ENCODE results near the gene FGF18. TPM values are rescaled to one million over a fixed set of nuclear protein-coding genes. Genes with fewer than 3 reads are reported as not detected.

The FGF18 gene
- total and polyA plus RNA-seq, 2 experiments from 2014 or later: 1.00 to 7.2 TPM

DNA sequence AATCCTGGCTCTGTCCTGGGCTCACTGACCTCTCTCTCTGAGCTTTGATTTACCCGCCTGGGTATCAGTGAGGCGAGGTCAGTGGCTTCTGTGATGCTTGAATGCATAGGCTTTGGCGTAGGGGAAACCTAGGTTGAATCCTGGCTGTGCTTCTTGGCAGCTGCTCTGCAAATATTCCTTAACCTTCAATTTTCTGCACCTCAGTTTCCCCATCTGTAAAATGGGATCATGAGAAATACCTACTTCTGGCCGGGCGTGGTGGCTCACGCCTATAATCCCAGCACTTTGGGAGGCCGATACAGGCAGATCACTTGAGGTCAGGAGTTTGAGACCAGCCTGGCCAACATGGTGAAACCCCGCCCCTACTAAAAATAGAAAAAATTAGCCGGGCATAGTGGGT is 7.2 kb downstream of the FGF18 start:
- no peaks in the 10 kb centered on the region for H4K20me1 ChIP-seq (ENCODE audit: insufficient read depth, poor library complexity, severe bottlenecking)
- no peaks in the 10 kb centered on the region for H3K79me2 ChIP-seq
- peaks cover 6% of the 10 kb centered on the region for H3K27me3 ChIP-seq
- TF ChIP-seq EZH2 (IDR thresholded peaks at IDR 0.05; ENCODE audit: borderline replicate concordance) (no peak), EZH2phosphoT487 (IDR thresholded peaks at IDR 0.05; ENCODE audit: low read depth, severe bottlenecking, unreplicated experiment) (no peak)
- TF ChIP-seq, protein P1, sequence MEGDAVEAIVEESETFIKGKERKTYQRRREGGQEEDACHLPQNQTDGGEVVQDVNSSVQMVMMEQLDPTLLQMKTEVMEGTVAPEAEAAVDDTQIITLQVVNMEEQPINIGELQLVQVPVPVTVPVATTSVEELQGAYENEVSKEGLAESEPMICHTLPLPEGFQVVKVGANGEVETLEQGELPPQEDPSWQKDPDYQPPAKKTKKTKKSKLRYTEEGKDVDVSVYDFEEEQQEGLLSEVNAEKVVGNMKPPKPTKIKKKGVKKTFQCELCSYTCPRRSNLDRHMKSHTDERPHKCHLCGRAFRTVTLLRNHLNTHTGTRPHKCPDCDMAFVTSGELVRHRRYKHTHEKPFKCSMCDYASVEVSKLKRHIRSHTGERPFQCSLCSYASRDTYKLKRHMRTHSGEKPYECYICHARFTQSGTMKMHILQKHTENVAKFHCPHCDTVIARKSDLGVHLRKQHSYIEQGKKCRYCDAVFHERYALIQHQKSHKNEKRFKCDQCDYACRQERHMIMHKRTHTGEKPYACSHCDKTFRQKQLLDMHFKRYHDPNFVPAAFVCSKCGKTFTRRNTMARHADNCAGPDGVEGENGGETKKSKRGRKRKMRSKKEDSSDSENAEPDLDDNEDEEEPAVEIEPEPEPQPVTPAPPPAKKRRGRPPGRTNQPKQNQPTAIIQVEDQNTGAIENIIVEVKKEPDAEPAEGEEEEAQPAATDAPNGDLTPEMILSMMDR (IDR thresholded peaks at IDR 0.05; ENCODE audit: poor library complexity): no peak
- H3K27ac ChIP-seq: no peak overlapping the region
- no peak for DNase-seq (ENCODE audit: low spot score)
- no peaks in the 10 kb centered on the region for H3K9me3 ChIP-seq (ENCODE audit: low read depth)
- no peak overlapping the region for H3K4me2 ChIP-seq
- H3K4me1 ChIP-seq (ENCODE audit: insufficient read depth): no peaks in the 10 kb centered on the region
- H2AFZ ChIP-seq: no peak overlapping the region
- no peak overlapping the region for H3K4me3 ChIP-seq
- 99% methylated on average over 9 of the region's 9 CpGs for WGBS (ENCODE audit: low lambda C conversion rate, missing lambda C conversion rate)
- no peaks in the 10 kb centered on the region for H3K9me2 ChIP-seq (replicated peaks; ENCODE audit: insufficient read depth)
- H3K36me3 ChIP-seq (replicated peaks; ENCODE audit: insufficient read depth, low read depth): no peaks in the 10 kb centered on the region

DNA sequence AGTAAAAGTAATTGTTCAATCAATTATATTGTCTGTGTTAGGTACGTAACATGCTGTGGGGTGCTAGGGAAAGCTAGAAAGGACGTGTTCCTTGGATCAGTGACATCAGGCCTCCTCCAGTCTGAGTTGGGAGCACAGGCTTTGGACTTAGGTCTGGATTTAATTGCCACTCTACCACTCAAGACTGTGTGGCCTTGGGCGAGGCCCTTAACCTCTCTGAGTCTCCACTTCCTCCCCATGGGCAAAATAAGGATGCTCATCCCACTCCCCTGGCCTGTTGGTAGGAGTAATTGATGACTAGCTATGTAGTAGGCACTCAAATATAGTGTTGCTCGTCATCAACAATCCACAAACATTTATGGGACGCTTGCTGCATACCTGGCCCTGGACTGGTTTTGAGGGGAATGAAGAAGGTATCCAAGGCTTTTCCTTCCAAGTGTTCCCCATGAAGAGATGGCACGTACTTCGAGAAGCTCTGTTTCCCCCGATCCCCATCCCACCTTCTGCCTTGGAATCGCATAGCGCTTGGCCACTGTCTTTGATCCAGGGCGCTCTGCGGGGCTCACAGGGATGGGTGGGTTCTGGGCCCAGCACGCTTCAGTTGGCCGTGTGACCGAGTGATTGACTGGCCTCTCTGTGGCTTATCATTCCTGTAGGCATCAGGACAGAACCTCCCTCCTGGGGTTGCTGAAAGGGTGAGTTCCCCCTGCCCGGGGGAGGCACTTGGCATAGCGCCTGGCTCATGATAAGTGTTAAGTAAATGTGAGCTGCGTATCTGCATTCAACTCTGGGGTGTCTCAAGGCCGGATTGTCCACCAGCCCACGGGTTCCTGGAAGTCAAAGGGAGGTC is 8.1 kb downstream of the FGF18 start:
- no peak overlapping the region for H3K4me2 ChIP-seq
- H4K20me1 ChIP-seq (ENCODE audit: insufficient read depth, poor library complexity, severe bottlenecking): no peaks in the 10 kb centered on the region
- no peaks in the 10 kb centered on the region for H3K4me1 ChIP-seq (ENCODE audit: insufficient read depth)
- no peaks in the 10 kb centered on the region for H3K9me3 ChIP-seq (ENCODE audit: low read depth)
- DNase-seq (ENCODE audit: low spot score): no peak
- WGBS (ENCODE audit: low lambda C conversion rate, missing lambda C conversion rate): 86% methylated on average over 20 of the region's 20 CpGs
- H3K27ac ChIP-seq: no peak overlapping the region
- no peaks in the 10 kb centered on the region for H3K9me2 ChIP-seq (replicated peaks; ENCODE audit: insufficient read depth)
- no peak overlapping the region for H3K4me3 ChIP-seq
- H3K27me3 ChIP-seq: no peaks in the 10 kb centered on the region
- H3K79me2 ChIP-seq: no peaks in the 10 kb centered on the region
- TF ChIP-seq, protein P1 (IDR thresholded peaks at IDR 0.05; ENCODE audit: poor library complexity): no peak
- TF ChIP-seq EZH2phosphoT487 (IDR thresholded peaks at IDR 0.05; ENCODE audit: low read depth, severe bottlenecking, unreplicated experiment) (no peak), EZH2 (IDR thresholded peaks at IDR 0.05; ENCODE audit: borderline replicate concordance) (no peak)
- H3K36me3 ChIP-seq (replicated peaks; ENCODE audit: insufficient read depth, low read depth): no peaks in the 10 kb centered on the region
- no peak overlapping the region for H2AFZ ChIP-seq

DNA sequence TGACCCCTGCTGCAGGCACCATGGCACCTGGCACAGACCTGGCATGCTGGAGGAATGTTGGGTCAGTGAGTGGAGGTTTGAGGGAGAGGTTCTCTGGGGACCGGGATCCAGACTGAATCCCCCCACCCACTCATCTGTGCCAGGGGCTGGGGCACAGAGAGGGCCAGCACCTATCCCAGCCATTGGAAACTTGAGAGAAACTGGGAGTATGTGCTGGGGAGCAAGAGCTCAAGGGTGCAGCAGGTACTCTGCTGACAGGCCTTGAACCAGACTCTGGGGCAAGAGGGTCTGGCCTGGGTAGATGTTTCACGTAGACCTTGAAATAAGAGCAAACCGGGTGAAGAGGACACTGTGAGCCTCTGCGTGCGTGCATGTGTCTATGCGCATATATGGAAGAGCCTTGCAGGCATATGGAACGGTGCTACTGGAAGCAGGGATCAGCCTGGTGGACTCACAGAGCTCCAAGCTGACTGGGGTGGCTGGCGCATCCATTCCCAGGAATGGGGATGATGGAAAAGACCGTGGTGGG is 8.8 kb downstream of the FGF18 start:
- Histone ChIP-seq H3K9me2 (replicated peaks; ENCODE audit: insufficient read depth) (no peaks in the 10 kb centered on the region), H3K9me3 (ENCODE audit: low read depth) (no peaks in the 10 kb centered on the region), H2AFZ (no peak overlapping the region), H4K20me1 (ENCODE audit: insufficient read depth, poor library complexity, severe bottlenecking) (no peaks in the 10 kb centered on the region), H3K79me2 (no peaks in the 10 kb centered on the region), H3K27ac (no peak overlapping the region), H3K36me3 (replicated peaks; ENCODE audit: insufficient read depth, low read depth) (no peaks in the 10 kb centered on the region), H3K4me2 (no peak overlapping the region), H3K27me3 (no peaks in the 10 kb centered on the region), H3K4me3 (no peak overlapping the region), H3K4me1 (ENCODE audit: insufficient read depth) (no peaks in the 10 kb centered on the region)
- DNase-seq (ENCODE audit: low spot score): no peak
- TF ChIP-seq EZH2phosphoT487 (IDR thresholded peaks at IDR 0.05; ENCODE audit: low read depth, severe bottlenecking, unreplicated experiment) (no peak), EZH2 (IDR thresholded peaks at IDR 0.05; ENCODE audit: borderline replicate concordance) (no peak)
- TF ChIP-seq, protein P1 (IDR thresholded peaks at IDR 0.05; ENCODE audit: poor library complexity): no peak
- WGBS (ENCODE audit: low lambda C conversion rate, missing lambda C conversion rate): 95% methylated on average over 9 of the region's 9 CpGs

All from hepatocyte (in vitro differentiated cells).